HG03280 (cell line): Measurements from ENCODE around the gene DMRTA1.
"Not testable (repeated sequence)": the region's sequence is repeated elsewhere in the genome, so short reads cannot be mapped to it uniquely, and the experiment has no call there.

Experiments used
- ATAC-seq: cut with Tn5 transposase; IDR thresholded peaks from one replicate; pipeline ENCODE4 v1.9.1; 2021; ENCODE audit warnings: mild to moderate bottlenecking, moderate library complexity; ENCODE audit not compliant: unreplicated experiment

Gene DMRTA1

GRCh38 chr9:22446589-22446949 is at the start of gene DMRTA1:
DMRTA1 (plus strand) TSS chr9:22446824; CDS start chr9:22447066, 242 bp downstream.
- ATAC-seq: no peak

GRCh38 chr9:22401671-22402070 is 45.0 kb upstream of the DMRTA1 start:
- ATAC-seq: no peak

GRCh38 chr9:22405869-22406659 is 40.6 kb upstream of the DMRTA1 start:
- no peak for ATAC-seq

GRCh38 chr9:22413884-22414283 is 32.7 kb upstream of the DMRTA1 start:
- no peak for ATAC-seq

GRCh38 chr9:22415941-22416691 is 30.5 kb upstream of the DMRTA1 start:
- no peak for ATAC-seq

GRCh38 chr9:22416692-22417060 is 29.9 kb upstream of the DMRTA1 start:
- ATAC-seq: no peak

GRCh38 chr9:22423566-22423965 is 23.1 kb upstream of the DMRTA1 start:
- no peak for ATAC-seq

GRCh38 chr9:22424616-22425015 is 22.0 kb upstream of the DMRTA1 start:
- no peak for ATAC-seq

GRCh38 chr9:22425551-22425950 is 21.1 kb upstream of the DMRTA1 start:
- no peak for ATAC-seq

GRCh38 chr9:22427226-22427880 is 19.3 kb upstream of the DMRTA1 start:
- ATAC-seq: no peak

GRCh38 chr9:22433691-22434090 is 12.9 kb upstream of the DMRTA1 start:
- no peak for ATAC-seq

GRCh38 chr9:22435252-22435651 is 11.4 kb upstream of the DMRTA1 start:
- ATAC-seq: not testable (repeated sequence)

- ATAC-seq: not testable (repeated sequence)
Measured at GRCh38 chr9:22437461-22438067, 9.1 kb upstream of the DMRTA1 start.

GRCh38 chr9:22440841-22441240 is 5.8 kb upstream of the DMRTA1 start:
- no peak for ATAC-seq

- no peak for ATAC-seq
Measured at GRCh38 chr9:22446950-22447617, 460 bp downstream of the DMRTA1 start.

- no peak for ATAC-seq
Measured at GRCh38 chr9:22447618-22448305, 1.1 kb downstream of the DMRTA1 start.

- ATAC-seq: no peak
Measured at GRCh38 chr9:22449719-22450118, 3.1 kb downstream of the DMRTA1 start.

GRCh38 chr9:22452415-22453010 is 5.9 kb downstream of the DMRTA1 start:
- ATAC-seq: no peak

GRCh38 chr9:22454016-22454415 is 7.4 kb downstream of the DMRTA1 start:
- no peak for ATAC-seq

GRCh38 chr9:22455181-22455580 is 8.6 kb downstream of the DMRTA1 start:
- no peak for ATAC-seq
